Measurements from ENCODE around the gene AFF4. TPM values are rescaled to one million over a fixed set of nuclear protein-coding genes. Genes with fewer than 3 reads are reported as not detected.

The AFF4 gene
- total and polyA plus RNA-seq, 9 of the 15 experiments (the other 6 are each of a cell fraction or from before 2014, with no cell fraction given): 1.7 to 25.8 (median 17.9) TPM

DNA sequence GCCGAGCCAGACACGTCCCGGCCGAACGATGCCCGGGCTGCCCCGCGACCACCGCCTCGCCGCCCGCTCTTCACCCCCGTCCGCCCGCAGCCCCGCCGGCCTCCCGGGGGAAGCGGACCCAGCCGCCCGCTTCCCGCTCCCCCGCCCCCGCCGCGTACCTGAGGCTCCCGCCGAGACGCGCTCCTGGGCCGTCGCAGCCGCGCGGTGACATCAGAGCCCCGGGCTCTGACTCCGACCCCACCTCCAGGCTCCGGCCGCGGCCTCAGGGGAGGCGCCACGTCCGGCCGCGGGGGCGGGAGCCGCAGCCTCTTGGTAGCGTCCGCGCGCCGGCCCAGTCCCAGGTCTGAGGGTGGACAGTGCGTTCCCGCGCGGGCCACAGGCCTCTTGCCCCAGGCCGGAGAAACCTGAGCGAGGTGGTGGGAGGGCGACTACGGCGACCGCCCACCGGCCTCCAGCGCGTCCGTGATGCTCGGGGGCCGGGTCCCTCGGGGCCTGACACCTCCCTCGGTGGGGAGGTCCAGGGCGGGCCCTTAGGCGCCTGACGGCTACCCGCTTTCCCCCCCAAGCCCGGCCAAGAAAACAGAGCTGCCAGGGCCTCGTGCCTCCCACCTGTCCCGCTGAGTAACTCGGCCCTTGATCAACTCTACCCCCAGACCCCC is 132.9 kb downstream of the AFF4 start, which contains the start of gene SHROOM1 (continued):
- TF ChIP-seq, protein P1, sequence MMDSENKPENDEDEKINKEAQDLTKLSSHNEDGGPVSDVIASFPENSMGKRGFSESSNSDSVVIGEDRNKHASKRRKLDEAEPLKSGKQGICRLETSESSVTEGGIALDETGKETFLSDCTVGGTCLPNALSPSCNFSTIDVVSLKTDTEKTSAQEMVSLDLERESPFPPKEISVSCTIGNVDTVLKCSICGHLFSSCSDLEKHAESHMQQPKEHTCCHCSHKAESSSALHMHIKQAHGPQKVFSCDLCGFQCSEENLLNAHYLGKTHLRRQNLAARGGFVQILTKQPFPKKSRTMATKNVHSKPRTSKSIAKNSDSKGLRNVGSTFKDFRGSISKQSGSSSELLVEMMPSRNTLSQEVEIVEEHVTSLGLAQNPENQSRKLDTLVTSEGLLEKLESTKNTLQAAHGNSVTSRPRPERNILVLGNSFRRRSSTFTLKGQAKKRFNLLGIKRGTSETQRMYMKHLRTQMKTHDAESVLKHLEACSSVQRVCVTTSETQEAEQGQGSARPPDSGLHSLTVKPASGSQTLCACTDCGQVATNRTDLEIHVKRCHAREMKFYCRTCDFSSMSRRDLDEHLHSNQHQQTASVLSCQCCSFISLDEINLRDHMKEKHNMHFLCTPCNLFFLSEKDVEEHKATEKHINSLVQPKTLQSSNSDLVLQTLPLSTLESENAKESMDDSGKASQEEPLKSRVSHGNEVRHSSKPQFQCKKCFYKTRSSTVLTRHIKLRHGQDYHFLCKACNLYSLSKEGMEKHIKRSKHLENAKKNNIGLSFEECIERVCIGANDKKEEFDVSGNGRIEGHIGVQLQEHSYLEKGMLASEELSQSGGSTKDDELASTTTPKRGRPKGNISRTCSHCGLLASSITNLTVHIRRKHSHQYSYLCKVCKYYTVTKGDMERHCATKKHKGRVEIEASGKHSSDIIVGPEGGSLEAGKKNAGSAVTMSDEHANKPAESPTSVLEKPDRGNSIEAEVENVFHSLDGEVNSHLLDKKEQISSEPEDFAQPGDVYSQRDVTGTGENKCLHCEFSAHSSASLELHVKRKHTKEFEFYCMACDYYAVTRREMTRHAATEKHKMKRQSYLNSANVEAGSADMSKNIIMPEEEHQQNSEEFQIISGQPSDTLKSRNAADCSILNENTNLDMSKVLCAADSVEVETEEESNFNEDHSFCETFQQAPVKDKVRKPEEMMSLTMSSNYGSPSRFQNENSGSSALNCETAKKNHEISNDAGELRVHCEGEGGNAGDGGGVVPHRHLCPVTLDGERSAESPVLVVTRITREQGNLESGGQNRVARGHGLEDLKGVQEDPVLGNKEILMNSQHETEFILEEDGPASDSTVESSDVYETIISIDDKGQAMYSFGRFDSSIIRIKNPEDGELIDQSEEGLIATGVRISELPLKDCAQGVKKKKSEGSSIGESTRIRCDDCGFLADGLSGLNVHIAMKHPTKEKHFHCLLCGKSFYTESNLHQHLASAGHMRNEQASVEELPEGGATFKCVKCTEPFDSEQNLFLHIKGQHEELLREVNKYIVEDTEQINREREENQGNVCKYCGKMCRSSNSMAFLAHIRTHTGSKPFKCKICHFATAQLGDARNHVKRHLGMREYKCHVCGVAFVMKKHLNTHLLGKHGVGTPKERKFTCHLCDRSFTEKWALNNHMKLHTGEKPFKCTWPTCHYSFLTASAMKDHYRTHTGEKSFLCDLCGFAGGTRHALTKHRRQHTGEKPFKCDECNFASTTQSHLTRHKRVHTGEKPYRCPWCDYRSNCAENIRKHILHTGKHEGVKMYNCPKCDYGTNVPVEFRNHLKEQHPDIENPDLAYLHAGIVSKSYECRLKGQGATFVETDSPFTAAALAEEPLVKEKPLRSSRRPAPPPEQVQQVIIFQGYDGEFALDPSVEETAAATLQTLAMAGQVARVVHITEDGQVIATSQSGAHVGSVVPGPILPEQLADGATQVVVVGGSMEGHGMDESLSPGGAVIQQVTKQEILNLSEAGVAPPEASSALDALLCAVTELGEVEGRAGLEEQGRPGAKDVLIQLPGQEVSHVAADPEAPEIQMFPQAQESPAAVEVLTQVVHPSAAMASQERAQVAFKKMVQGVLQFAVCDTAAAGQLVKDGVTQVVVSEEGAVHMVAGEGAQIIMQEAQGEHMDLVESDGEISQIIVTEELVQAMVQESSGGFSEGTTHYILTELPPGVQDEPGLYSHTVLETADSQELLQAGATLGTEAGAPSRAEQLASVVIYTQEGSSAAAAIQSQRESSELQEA (IDR thresholded peaks at IDR 0.05; ENCODE audit: low read depth): no peak
- TF ChIP-seq ZNF431 (CRISPR knock-in tag; IDR thresholded peaks at IDR 0.05) (no peak), ZNF785 (CRISPR knock-in tag; IDR thresholded peaks at IDR 0.05) (no peak), GABPA (tag; conservative IDR thresholded peaks at IDR 0.05; ENCODE audit: low read depth) (peak; percentile 48; the same call in 1 of the 2 replicates), GABPB1 (CRISPR knock-in tag; IDR thresholded peaks at IDR 0.05) (peak; percentile 64; the same call in 1 of the 2 replicates), KLF6 (CRISPR knock-in tag; IDR thresholded peaks at IDR 0.05; ENCODE audit: borderline replicate concordance) (peak; percentile 17; the same call in 1 of the 2 replicates), HSF4 (CRISPR knock-in tag; IDR thresholded peaks at IDR 0.05; ENCODE audit: borderline replicate concordance) (no peak), KDM1A (IDR thresholded peaks at IDR 0.05) (no peak), CTBP1 (IDR thresholded peaks at IDR 0.05; ENCODE audit: borderline replicate concordance) (peak; percentile 72), ZFP36 (IDR thresholded peaks at IDR 0.05; ENCODE audit: low read depth, low read length, partially characterized antibody) (no peak)
- TF ChIP-seq, protein P2, sequence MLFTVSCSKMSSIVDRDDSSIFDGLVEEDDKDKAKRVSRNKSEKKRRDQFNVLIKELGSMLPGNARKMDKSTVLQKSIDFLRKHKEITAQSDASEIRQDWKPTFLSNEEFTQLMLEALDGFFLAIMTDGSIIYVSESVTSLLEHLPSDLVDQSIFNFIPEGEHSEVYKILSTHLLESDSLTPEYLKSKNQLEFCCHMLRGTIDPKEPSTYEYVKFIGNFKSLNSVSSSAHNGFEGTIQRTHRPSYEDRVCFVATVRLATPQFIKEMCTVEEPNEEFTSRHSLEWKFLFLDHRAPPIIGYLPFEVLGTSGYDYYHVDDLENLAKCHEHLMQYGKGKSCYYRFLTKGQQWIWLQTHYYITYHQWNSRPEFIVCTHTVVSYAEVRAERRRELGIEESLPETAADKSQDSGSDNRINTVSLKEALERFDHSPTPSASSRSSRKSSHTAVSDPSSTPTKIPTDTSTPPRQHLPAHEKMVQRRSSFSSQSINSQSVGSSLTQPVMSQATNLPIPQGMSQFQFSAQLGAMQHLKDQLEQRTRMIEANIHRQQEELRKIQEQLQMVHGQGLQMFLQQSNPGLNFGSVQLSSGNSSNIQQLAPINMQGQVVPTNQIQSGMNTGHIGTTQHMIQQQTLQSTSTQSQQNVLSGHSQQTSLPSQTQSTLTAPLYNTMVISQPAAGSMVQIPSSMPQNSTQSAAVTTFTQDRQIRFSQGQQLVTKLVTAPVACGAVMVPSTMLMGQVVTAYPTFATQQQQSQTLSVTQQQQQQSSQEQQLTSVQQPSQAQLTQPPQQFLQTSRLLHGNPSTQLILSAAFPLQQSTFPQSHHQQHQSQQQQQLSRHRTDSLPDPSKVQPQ (CRISPR knock-in tag; IDR thresholded peaks at IDR 0.05; ENCODE audit: borderline replicate concordance): no peak
- TF ChIP-seq, protein P3, sequence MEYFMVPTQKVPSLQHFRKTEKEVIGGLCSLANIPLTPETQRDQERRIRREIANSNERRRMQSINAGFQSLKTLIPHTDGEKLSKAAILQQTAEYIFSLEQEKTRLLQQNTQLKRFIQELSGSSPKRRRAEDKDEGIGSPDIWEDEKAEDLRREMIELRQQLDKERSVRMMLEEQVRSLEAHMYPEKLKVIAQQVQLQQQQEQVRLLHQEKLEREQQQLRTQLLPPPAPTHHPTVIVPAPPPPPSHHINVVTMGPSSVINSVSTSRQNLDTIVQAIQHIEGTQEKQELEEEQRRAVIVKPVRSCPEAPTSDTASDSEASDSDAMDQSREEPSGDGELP (CRISPR knock-in tag; IDR thresholded peaks at IDR 0.05; ENCODE audit: borderline replicate concordance): 0 out of 2 replicates have a peak, but pooled peaks have one; percentile 9

Data from K562 (cell line).